Bronchial epithelial cell (primary cell): ENCODE results near the gene CCDC77. TPM values are rescaled to one million over a fixed set of nuclear protein-coding genes. Genes with fewer than 3 reads are reported as not detected.
"Not testable (repeated sequence)": the region's sequence is repeated elsewhere in the genome, so short reads cannot be mapped to it uniquely, and the experiment has no call there.

Experiments
- DNase-seq: peaks from one replicate; pipeline ENCODE4 v3.0.0-alpha.2; 2010; ENCODE audit warnings: low read depth
- FAIRE-seq: peaks from 2 replicates; lab custom pipeline; 2011; peaks lifted over from hg19 to GRCh38; lab: Jason Lieb, UNC
- H3K27me3 ChIP-seq: 2 replicates; pipeline ENCODE4 v1.5.1; 2011; ENCODE audit warnings: low read length; ENCODE audit not compliant: control insufficient read depth, insufficient read depth
- H3K36me3 ChIP-seq: 2 replicates; pipeline ENCODE4 v1.5.1; 2011; ENCODE audit warnings: low read length; ENCODE audit not compliant: control insufficient read depth, insufficient read depth
- H3K4me3 ChIP-seq: 2 replicates; pipeline ENCODE4 v1.5.1; 2011; ENCODE audit warnings: mild to moderate bottlenecking, low read depth, low read length, control low read depth
- total RNA-seq: library from RNA; depleted of rRNA; stranded (reverse); fragments of >200 nt; gene quantifications from 2 replicates; pipeline ENCODE4 v1.2.1, GENCODE V29; 2014
- TF ChIP-seq, protein P1 (sequence below): IDR thresholded peaks from 2 replicates; pipeline ENCODE4 v1.5.1; 2011; ENCODE audit warnings: mild to moderate bottlenecking, moderate library complexity, low read length, control low read depth, inconsistent platforms; ENCODE audit not compliant: insufficient read depth, severe bottlenecking

The CCDC77 gene
- total RNA-seq, 1 donor from 2014 or later = 1.8 TPM

- FAIRE-seq (no peak), DNase-seq (peak; percentile 47)
- TF ChIP-seq, protein P1, sequence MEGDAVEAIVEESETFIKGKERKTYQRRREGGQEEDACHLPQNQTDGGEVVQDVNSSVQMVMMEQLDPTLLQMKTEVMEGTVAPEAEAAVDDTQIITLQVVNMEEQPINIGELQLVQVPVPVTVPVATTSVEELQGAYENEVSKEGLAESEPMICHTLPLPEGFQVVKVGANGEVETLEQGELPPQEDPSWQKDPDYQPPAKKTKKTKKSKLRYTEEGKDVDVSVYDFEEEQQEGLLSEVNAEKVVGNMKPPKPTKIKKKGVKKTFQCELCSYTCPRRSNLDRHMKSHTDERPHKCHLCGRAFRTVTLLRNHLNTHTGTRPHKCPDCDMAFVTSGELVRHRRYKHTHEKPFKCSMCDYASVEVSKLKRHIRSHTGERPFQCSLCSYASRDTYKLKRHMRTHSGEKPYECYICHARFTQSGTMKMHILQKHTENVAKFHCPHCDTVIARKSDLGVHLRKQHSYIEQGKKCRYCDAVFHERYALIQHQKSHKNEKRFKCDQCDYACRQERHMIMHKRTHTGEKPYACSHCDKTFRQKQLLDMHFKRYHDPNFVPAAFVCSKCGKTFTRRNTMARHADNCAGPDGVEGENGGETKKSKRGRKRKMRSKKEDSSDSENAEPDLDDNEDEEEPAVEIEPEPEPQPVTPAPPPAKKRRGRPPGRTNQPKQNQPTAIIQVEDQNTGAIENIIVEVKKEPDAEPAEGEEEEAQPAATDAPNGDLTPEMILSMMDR = peak; percentile 36
- no peaks in the 10 kb centered on the region for H3K36me3 ChIP-seq
- no peaks in the 10 kb centered on the region for H3K27me3 ChIP-seq
- peak overlapping the region; percentile 62 for H3K4me3 ChIP-seq
Observed at GRCh38 chr12:402029-402389, 565 bp downstream of the CCDC77 start.

- Histone ChIP-seq H3K4me3 (no peak overlapping the region), H3K36me3 (peaks cover 2% of the 10 kb centered on the region), H3K27me3 (no peaks in the 10 kb centered on the region)
- FAIRE-seq (no peak), DNase-seq (no peak)
- TF ChIP-seq, protein P1 = no peak
Observed at GRCh38 chr12:414859-415258, 13.4 kb downstream of the CCDC77 start.

DNA sequence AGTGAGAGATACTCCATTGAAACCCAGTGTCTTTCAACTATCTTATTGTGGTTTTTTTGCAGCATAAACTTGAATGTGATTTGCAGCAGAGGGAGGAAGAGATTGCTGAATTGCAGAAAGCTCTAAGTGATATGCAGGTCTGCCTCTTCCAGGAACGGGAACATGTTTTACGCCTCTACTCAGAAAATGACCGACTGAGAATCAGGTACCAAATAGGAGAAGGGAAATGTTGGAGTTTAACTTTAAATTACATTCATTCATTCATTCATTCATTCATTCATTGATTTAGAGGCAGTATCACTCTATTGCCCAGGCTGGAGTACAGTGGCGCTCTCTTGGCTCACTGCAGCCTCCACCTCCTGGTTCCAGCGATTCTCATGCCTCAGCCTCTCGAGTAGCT is 17.0 kb downstream of the CCDC77 start:
- Histone ChIP-seq H3K36me3 (peaks cover 2% of the 10 kb centered on the region), H3K4me3 (no peak overlapping the region), H3K27me3 (no peaks in the 10 kb centered on the region)
- FAIRE-seq = no peak
- TF ChIP-seq, protein P1 = no peak
- DNase-seq = no peak

GRCh38 chr12:422526-422925 is 21.1 kb downstream of the CCDC77 start:
- no peak overlapping the region for H3K4me3 ChIP-seq

DNA sequence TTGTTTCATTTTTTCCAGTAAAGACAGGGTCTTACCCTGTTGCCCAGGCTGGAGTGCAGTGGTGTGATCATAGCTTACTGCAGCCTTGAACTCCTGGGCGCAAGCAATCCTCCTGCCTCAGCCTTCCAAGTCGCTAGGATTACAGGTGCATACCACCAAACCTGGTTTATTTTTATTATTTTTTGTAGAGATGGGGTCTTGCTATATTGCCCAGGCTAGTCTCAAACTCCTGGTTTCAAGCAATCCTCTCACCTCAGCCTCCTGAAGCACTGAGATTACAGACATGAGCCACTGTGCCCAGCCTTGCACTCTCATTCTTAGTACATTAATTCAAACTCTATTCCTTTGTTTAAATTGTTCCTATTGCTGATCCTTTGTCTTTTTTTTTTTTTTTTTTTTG is 34.3 kb downstream of the CCDC77 start:
- FAIRE-seq, DNase-seq, H3K4me3 ChIP-seq, H3K36me3 ChIP-seq, H3K27me3 ChIP-seq: not testable (repeated sequence)

More at GRCh38 chr12:422526-422925, 21.1 kb downstream of the CCDC77 start:
- TF ChIP-seq, protein P1 = no peak
- no peak for FAIRE-seq
- no peaks in the 10 kb centered on the region for H3K27me3 ChIP-seq
- no peaks in the 10 kb centered on the region for H3K36me3 ChIP-seq
- DNase-seq = no peak

DNA sequence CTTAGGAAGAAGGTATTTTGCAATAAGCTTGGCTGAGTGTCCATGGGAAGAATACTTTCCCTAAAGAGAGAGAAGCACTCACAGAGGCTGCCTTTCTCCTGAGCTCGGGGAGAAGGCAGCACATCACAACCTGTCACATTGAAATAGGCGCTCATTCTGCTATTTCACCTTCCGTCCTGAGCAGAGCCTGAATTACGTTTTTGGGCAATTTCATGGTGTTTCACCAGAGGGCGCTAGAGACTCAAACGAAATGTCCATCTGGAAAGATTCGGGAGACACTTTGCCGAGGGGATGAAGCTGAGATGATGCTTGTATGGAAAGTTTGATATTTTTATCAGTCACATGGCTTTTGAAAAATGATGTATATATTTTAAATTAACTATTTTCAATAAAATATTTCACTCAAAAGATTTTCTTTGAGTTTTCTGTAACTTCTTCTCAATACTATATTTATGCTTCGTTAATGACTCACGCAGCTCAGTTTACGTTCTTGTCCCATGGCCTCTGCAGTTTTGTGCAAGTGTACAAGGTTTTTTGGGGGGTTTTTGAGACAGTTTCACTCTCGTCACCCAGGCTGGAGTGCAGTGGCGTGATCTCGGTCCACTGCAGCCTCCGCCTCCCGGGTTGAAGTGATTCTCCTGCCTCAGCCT is 40.9 kb downstream of the CCDC77 start:
- DNase-seq (peak; percentile 53), FAIRE-seq (no peak)
- Histone ChIP-seq H3K4me3 (no peak overlapping the region), H3K36me3 (no peaks in the 10 kb centered on the region), H3K27me3 (peaks cover 1% of the 10 kb centered on the region)
- TF ChIP-seq, protein P1 = peak; percentile 72
